GM12878 (cell line): ENCODE results near the gene RNF44. TPM values are rescaled to one million over a fixed set of nuclear protein-coding genes. Genes with fewer than 3 reads are reported as not detected.
A peak's percentile ranks its signal among the peaks of the same experiment; 100 is the strongest.

ENCODE experiments used
- ATAC-seq: fragments of 200-7000 bp; cut with Tn5 transposase; 3 replicates; pipeline ENCODE4 v1.9.1; 2020; ENCODE audit warnings: mild to moderate bottlenecking, moderate library complexity
- BruUV-seq: library from RNA; stranded (reverse); fragments of 400-500 nt; replicated peaks from 2 replicates; lab custom pipeline; 2021; lab: Mats Ljungman, UMichigan
- CTCF ChIA-PET: fragments of 300-600 bp; sonication (Branson Sonifier 250); formaldehyde crosslinking; extraction: SDS; loops from one replicate; lab custom pipeline; 2021; ENCODE audit warnings: inconsistent platforms; lab: Yijun Ruan, JAX
- POLR2A ChIA-PET: fragments of 350-600 bp; formaldehyde crosslinking; extraction: SDS; loops from one replicate; lab custom pipeline; 2021; ENCODE audit warnings: inconsistent platforms; lab: Charles Lee
- RAD21 ChIA-PET: fragments of 300-600 bp; sonication (Branson Sonifier 250); formaldehyde crosslinking; loops from one replicate; lab custom pipeline; 2023; ENCODE audit warnings: antibody characterized with exemption; ENCODE audit not compliant: unreplicated experiment; lab: Charles Lee
- SMC1A ChIA-PET: fragments of 300-600 bp; sonication (Branson Sonifier 250); formaldehyde crosslinking; loops from one replicate; lab custom pipeline; 2023; ENCODE audit not compliant: unreplicated experiment, uncharacterized antibody; lab: Charles Lee
- DNase-seq: peaks from one replicate; pipeline ENCODE4 v3.0.0-alpha.2; 2011; ENCODE audit warnings: low read depth, low spot score
- FAIRE-seq: peaks from 3 replicates; lab custom pipeline; 2011; peaks lifted over from hg19 to GRCh38; lab: Jason Lieb, UNC
- H2AFZ ChIP-seq: 2 replicates; pipeline ENCODE4 v1.6.0; 2011; ENCODE audit warnings: low read depth, low read length, control low read depth; ENCODE audit not compliant: control insufficient read depth
- H3K27ac ChIP-seq: 2 replicates; pipeline ENCODE4 v1.5.1; 2011; ENCODE audit warnings: control low read depth; ENCODE audit not compliant: control insufficient read depth, insufficient read depth
- H3K27me3 ChIP-seq, 2 experiments: replicated peaks in 1 of 2; 2 replicates each; pipeline versions ENCODE4 v1.6.0 to v1.6.1; 2011; ENCODE audit warnings: low read length in 1 of 2; ENCODE audit not compliant: control insufficient read depth in 2 of 2, insufficient read depth in 2 of 2
- H3K36me3 ChIP-seq, 2 experiments: 2 replicates each; pipeline ENCODE4 v1.5.1; 2011; ENCODE audit warnings: low read length in 1 of 2; ENCODE audit not compliant: control insufficient read depth in 2 of 2, insufficient read depth in 2 of 2
- H3K4me1 ChIP-seq: 2 replicates; pipeline ENCODE4 v1.6.1; 2011; ENCODE audit warnings: mild to moderate bottlenecking, low read length, moderate library complexity, mixed read lengths; ENCODE audit not compliant: control insufficient read depth, insufficient read depth
- H3K4me2 ChIP-seq: 2 replicates; pipeline ENCODE4 v1.6.0; 2011; ENCODE audit warnings: control low read depth; ENCODE audit not compliant: control insufficient read depth, insufficient read depth
- H3K4me3 ChIP-seq: fragments of 200-600 bp; sonication (generic); 2 replicates; pipeline ENCODE4 v1.5.1; 2016
- H3K79me2 ChIP-seq: 2 replicates; pipeline ENCODE4 v1.6.0; 2011; ENCODE audit warnings: low read length; ENCODE audit not compliant: control insufficient read depth, insufficient read depth
- H3K9ac ChIP-seq: 2 replicates; pipeline ENCODE4 v1.8.0; 2011; ENCODE audit warnings: low read length, control low read depth, mixed read lengths; ENCODE audit not compliant: control insufficient read depth, insufficient read depth
- H3K9me3 ChIP-seq: replicated peaks from 3 replicates; pipeline ENCODE4 v1.5.1; 2011; ENCODE audit warnings: mild to moderate bottlenecking, low read length; ENCODE audit not compliant: control insufficient read depth, insufficient read depth
- H4K20me1 ChIP-seq: 2 replicates; pipeline ENCODE4 v1.6.0; 2011; ENCODE audit not compliant: control insufficient read depth, insufficient read depth
- BHLHE40 ChIP-seq, 2 experiments: fragments of 450-650 bp in 1 of 2; IDR thresholded peaks; 2 replicates each; pipeline ENCODE4 v1.6.1; 2011 to 2017; ENCODE audit warnings: low read depth in 2 of 2, borderline replicate concordance in 1 of 2, improper control_type of control experiment in 1 of 2, low read length in 1 of 2, mild to moderate bottlenecking in 1 of 2
- CTCF ChIP-seq, 3 experiments: IDR thresholded peaks in 2 of 3; conservative IDR thresholded peaks in 1 of 3; 2 replicates each; pipeline ENCODE4 v1.5.1; 2011; ENCODE audit warnings: low read depth in 3 of 3, low read length in 3 of 3, mild to moderate bottlenecking in 3 of 3, control low read depth in 2 of 3, moderate library complexity in 2 of 3, inconsistent platforms in 1 of 3, mixed read lengths in 1 of 3; ENCODE audit not compliant: control insufficient read depth in 2 of 3, insufficient read depth in 1 of 3; ENCODE audit errors: extremely low read depth in 1 of 3
- HDAC6 ChIP-seq: fragments of 200-600 bp; sonication (generic); IDR thresholded peaks from one replicate; pipeline ENCODE4 v1.8.0; 2017; ENCODE audit warnings: antibody characterized with exemption; ENCODE audit not compliant: unreplicated experiment
- MYC ChIP-seq: IDR thresholded peaks from 2 replicates; pipeline ENCODE4 v1.6.1; 2011; ENCODE audit warnings: mild to moderate bottlenecking, low read length, moderate library complexity, inconsistent platforms; ENCODE audit not compliant: insufficient read depth, insufficient replicate concordance, insufficient read length, severe bottlenecking
- RAD21 ChIP-seq: IDR thresholded peaks from 2 replicates; pipeline ENCODE4 v1.6.1; 2011; ENCODE audit warnings: mild to moderate bottlenecking, low read depth, low read length, moderate library complexity; ENCODE audit not compliant: insufficient read depth
- REST ChIP-seq: IDR thresholded peaks from 2 replicates; pipeline ENCODE4 v1.6.1; 2012; ENCODE audit warnings: mild to moderate bottlenecking, low read depth, low read length
- WGBS: methylation state at CpG from one replicate; pipeline ENCODE4 v1.1.6; 2016; ENCODE audit warnings: low lambda C conversion rate; ENCODE audit not compliant: insufficient replicate concordance, insufficient coverage; ENCODE audit errors: missing lambda C conversion rate; 5-methylcytosine and 5-hydroxymethylcytosine counted together
- in situ Hi-C: fragments of 300-500 bp; cut with MboI; formaldehyde crosslinking; loops from 9 replicates; pipeline ENCODE4 v1.14.3; 2018; ENCODE audit warnings: mixed read lengths
- intact Hi-C: fragments of 100-400 bp; cut with micrococcal nuclease; formaldehyde crosslinking; loops from one replicate; pipeline ENCODE4 v1.14.2; 2022; ENCODE audit not compliant: unreplicated experiment
- polyA plus RNA-seq, 11 experiments: library from polyadenylated mRNA; depleted of rRNA in 4 of 11; unstranded in 6 of 11; stranded (reverse) in 5 of 11; fragments of >200 nt; fragmentation: Nextera tagmentation in 4 of 11; fragmentation: Illumina TruSeq in 1 of 11; extraction: Ambion mirVana in 4 of 11; extraction: Trizol in 1 of 11; gene quantifications; 1 replicate in 1 of 11; 2 replicates in 10 of 11; pipeline versions ENCODE4 v1.2.1 to v1.2.3, GENCODE V29; 2011 to 2016; ENCODE audit warnings: inconsistent platforms in 2 of 11, missing spikeins in 2 of 11, low read depth in 1 of 11
- total RNA-seq, 4 experiments: library from RNA; depleted of rRNA in 3 of 4; stranded (reverse); fragments of >200 nt in 3 of 4; fragmentation: Illumina TruSeq in 1 of 4; extraction: Trizol in 1 of 4; gene quantifications; 2 replicates each; pipeline versions ENCODE4 v1.2.1 to v1.2.3, GENCODE V29; 2013 to 2021

RNF44 gene
- total and polyA plus RNA-seq, 10 of the 15 experiments (the other 5 are each of a cell fraction or from before 2014, with no cell fraction given) = 1.7 to 51.9 (median 7.9) TPM

- in situ Hi-C loops (no loop called here), intact Hi-C loops (no loop called here)
- Histone ChIP-seq H3K9ac (no peak overlapping the region), H3K79me2 (no peaks in the 10 kb centered on the region), H3K4me3 (no peak overlapping the region), H3K4me1 (no peaks in the 10 kb centered on the region), H3K4me2 (no peak overlapping the region), H3K27ac (no peak overlapping the region), H3K9me3 (no peaks in the 10 kb centered on the region), H3K27me3 (no peaks in the 10 kb centered on the region; a peak in 1 of 4 replicates), H3K36me3 (no peaks in the 10 kb centered on the region), H2AFZ (no peak overlapping the region), H4K20me1 (no peaks in the 10 kb centered on the region)
- BruUV-seq = no TSS peak
- CTCF ChIA-PET = no interaction called here
- SMC1A ChIA-PET = no interaction called here
- ATAC-seq (peak; percentile 39), FAIRE-seq (no peak), DNase-seq (no peak)
- RAD21 ChIA-PET = no interaction called here
- 0% methylated on average over 5 of the region's 5 CpGs for WGBS
- POLR2A ChIA-PET = no interaction called here
- TF ChIP-seq BHLHE40 (IDR thresholded peaks at IDR 0.05; ENCODE audit: borderline replicate concordance in 1 of 2, low read depth in 2 of 2, low read length in 1 of 2) (no peak), RAD21 (peak; percentile 22; the same call in 1 of the 2 replicates), CTCF (IDR thresholded peaks at IDR 0.05 in 2 of 3, conservative IDR thresholded peaks at IDR 0.05 in 1 of 3; ENCODE audit: control insufficient read depth in 2 of 3, extremely low read depth in 1 of 3, insufficient read depth in 1 of 3, low read depth in 3 of 3, low read length in 3 of 3) (peak in 1 of 3 experiments; percentile 22; a peak in 2 of 6 replicates), MYC (no peak), REST (no peak), HDAC6 (no peak)
Measured at GRCh38 chr5:176559683-176560082, 22.5 kb upstream of the RNF44 start.
